B cell (primary cell): ENCODE measurements around the gene KRT33A. TPM values are rescaled to one million over a fixed set of nuclear protein-coding genes. Genes with fewer than 3 reads are reported as not detected.

Experiments used
- ATAC-seq: fragments of 200-7000 bp; cut with Tn5 transposase; one replicate; pipeline ENCODE4 v1.10.0; 2021; ENCODE audit warnings: low read depth, mild to moderate bottlenecking, moderate number of reproducible peaks, moderate library complexity
- CTCF ChIA-PET: fragments of 350-600 bp; sonication (Branson Sonifier 250); formaldehyde crosslinking; loops from one replicate; lab custom pipeline; 2021; ENCODE audit warnings: antibody characterized with exemption, inconsistent platforms; lab: Charles Lee
- POLR2A ChIA-PET: fragments of 350-600 bp; sonication (Branson Sonifier 250); formaldehyde crosslinking; loops from one replicate; lab custom pipeline; 2021; ENCODE audit warnings: antibody characterized with exemption; lab: Charles Lee
- DNase-seq: peaks from one replicate; pipeline ENCODE4 v3.0.0; 2013
- H2AFZ ChIP-seq: 2 replicates; pipeline ENCODE4 v1.6.1; 2012; ENCODE audit warnings: mild to moderate bottlenecking, low read depth, low read length; ENCODE audit not compliant: insufficient read depth, poor library complexity, severe bottlenecking
- H3K27ac ChIP-seq, 2 donors: 1 replicate in 1 of 2; 2 replicates in 1 of 2; pipeline ENCODE4 v1.5.1; 2012 to 2013; ENCODE audit warnings: low read length in 2 of 2, mild to moderate bottlenecking in 2 of 2, moderate library complexity in 1 of 2
- H3K27me3 ChIP-seq, 4 experiments: fragments of 200-600 bp in 1 of 4; sonication (generic) in 1 of 4; replicated peaks in 1 of 4; 1 replicate in 2 of 4; 2 replicates in 2 of 4; pipeline versions ENCODE4 v1.6.1 to v1.7.0; 2013 to 2016; ENCODE audit warnings: low read length in 3 of 4, mild to moderate bottlenecking in 2 of 4, mixed read lengths in 1 of 4, moderate library complexity in 1 of 4; ENCODE audit not compliant: insufficient read depth in 4 of 4, control insufficient read depth in 3 of 4; ENCODE audit errors: control extremely low read depth in 1 of 4
- H3K36me3 ChIP-seq, 2 experiments: replicated peaks in 1 of 2; 1 replicate in 1 of 2; 2 replicates in 1 of 2; pipeline versions ENCODE4 v1.6.1 to v1.7.1; 2013; ENCODE audit warnings: low read length in 1 of 2; ENCODE audit not compliant: insufficient read depth in 2 of 2, control insufficient read depth in 1 of 2; ENCODE audit errors: control extremely low read depth in 1 of 2, extremely low read depth in 1 of 2
- H3K4me1 ChIP-seq, 2 donors: fragments of 200-600 bp in 1 of 2; sonication (generic) in 1 of 2; 1 replicate in 1 of 2; 2 replicates in 1 of 2; pipeline versions ENCODE4 v1.5.1 to v1.6.1; 2013 to 2017; ENCODE audit warnings: low read length in 2 of 2; ENCODE audit not compliant: control insufficient read depth in 2 of 2, insufficient read depth in 2 of 2
- H3K4me2 ChIP-seq: replicated peaks from 2 replicates; pipeline ENCODE3; 2012; ENCODE audit warnings: mild to moderate bottlenecking, low read depth, low read length; ENCODE audit not compliant: poor library complexity, severe bottlenecking
- H3K4me3 ChIP-seq, 5 experiments: fragments of 200-600 bp in 1 of 5; sonication (generic) in 1 of 5; 1 replicate in 3 of 5; 2 replicates in 2 of 5; pipeline versions ENCODE4 v1.5.1 to v1.7.0; 2011 to 2016; ENCODE audit warnings: low read length in 4 of 5, mild to moderate bottlenecking in 4 of 5, low read depth in 2 of 5, control low read depth in 1 of 5, moderate library complexity in 1 of 5; ENCODE audit not compliant: insufficient read depth in 1 of 5; ENCODE audit errors: control extremely low read depth in 1 of 5, extremely low read depth in 1 of 5
- H3K79me2 ChIP-seq: fragments of 200-600 bp; sonication (generic); one replicate; pipeline ENCODE4 v1.6.0; 2016; ENCODE audit warnings: low read length; ENCODE audit not compliant: control insufficient read depth, insufficient read depth
- H3K9ac ChIP-seq: fragments of 200-600 bp; sonication (generic); 2 replicates; pipeline ENCODE4 v1.6.1; 2017; ENCODE audit warnings: mild to moderate bottlenecking, low read length, moderate library complexity
- H3K9me3 ChIP-seq, 3 donors: one replicate each; pipeline versions ENCODE4 v1.6.1 to v1.7.1; 2013; ENCODE audit warnings: low read length in 2 of 3; ENCODE audit not compliant: control insufficient read depth in 2 of 3, insufficient read depth in 1 of 3; ENCODE audit errors: control extremely low read depth in 1 of 3
- H4K20me1 ChIP-seq: 2 replicates; pipeline ENCODE4 v1.6.0; 2012; ENCODE audit warnings: mild to moderate bottlenecking, low read length; ENCODE audit not compliant: insufficient read depth, control insufficient read depth, poor library complexity, severe bottlenecking
- H3K27ac Mint-ChIP-seq: one replicate; pipeline ENCODE4 v1.8.0; 2021; ENCODE audit warnings: mixed read lengths
- H3K27me3 Mint-ChIP-seq: one replicate; pipeline ENCODE4 v1.8.0; 2021; ENCODE audit warnings: mixed read lengths
- H3K4me1 Mint-ChIP-seq: one replicate; pipeline ENCODE4 v1.8.0; 2021; ENCODE audit warnings: mixed read lengths
- H3K4me3 Mint-ChIP-seq: one replicate; pipeline ENCODE4 v1.8.0; 2021; ENCODE audit warnings: mixed read lengths
- H3K9me3 Mint-ChIP-seq: one replicate; pipeline ENCODE4 v1.8.0; 2022; ENCODE audit warnings: mixed read lengths; ENCODE audit not compliant: insufficient read depth
- EZH2 ChIP-seq: IDR thresholded peaks from 2 replicates; pipeline ENCODE4 v1.6.1; 2012; ENCODE audit warnings: borderline replicate concordance, low read depth, mild to moderate bottlenecking, moderate library complexity, low read length; ENCODE audit not compliant: insufficient read depth, poor library complexity, severe bottlenecking
- WGBS: methylation state at CpG from one replicate; pipeline ENCODE4 v1.1.5; 2013; ENCODE audit warnings: missing lambda C conversion rate; ENCODE audit not compliant: insufficient coverage; 5-methylcytosine and 5-hydroxymethylcytosine counted together
- intact Hi-C: fragments of 100-400 bp; cut with micrococcal nuclease; formaldehyde crosslinking; loops from one replicate; pipeline ENCODE4 v1.10.0; 2022
- polyA plus RNA-seq: library from polyadenylated mRNA; depleted of rRNA; stranded (reverse); fragments of >200 nt; gene quantifications from 2 replicates; pipeline ENCODE4 v1.2.3, GENCODE V29; 2012
- total RNA-seq, 2 donors: library from RNA; stranded (reverse); fragments of 120-200 nt in 1 of 2; gene quantifications; 1 replicate in 1 of 2; 2 replicates in 1 of 2; pipeline versions ENCODE4 v1.2.3 to v1.2.4, GENCODE V29; 2013 to 2022
- TF ChIP-seq, protein P1 (sequence below): fragments of 200-600 bp; IDR thresholded peaks from one replicate; pipeline ENCODE4 v1.8.0; 2022; ENCODE audit warnings: antibody characterized with exemption, mild to moderate bottlenecking

Gene KRT33A
- total and polyA plus RNA-seq, 2 donors (not counting 1 experiment from before 2014, with no cell fraction given): not detected

DNA sequence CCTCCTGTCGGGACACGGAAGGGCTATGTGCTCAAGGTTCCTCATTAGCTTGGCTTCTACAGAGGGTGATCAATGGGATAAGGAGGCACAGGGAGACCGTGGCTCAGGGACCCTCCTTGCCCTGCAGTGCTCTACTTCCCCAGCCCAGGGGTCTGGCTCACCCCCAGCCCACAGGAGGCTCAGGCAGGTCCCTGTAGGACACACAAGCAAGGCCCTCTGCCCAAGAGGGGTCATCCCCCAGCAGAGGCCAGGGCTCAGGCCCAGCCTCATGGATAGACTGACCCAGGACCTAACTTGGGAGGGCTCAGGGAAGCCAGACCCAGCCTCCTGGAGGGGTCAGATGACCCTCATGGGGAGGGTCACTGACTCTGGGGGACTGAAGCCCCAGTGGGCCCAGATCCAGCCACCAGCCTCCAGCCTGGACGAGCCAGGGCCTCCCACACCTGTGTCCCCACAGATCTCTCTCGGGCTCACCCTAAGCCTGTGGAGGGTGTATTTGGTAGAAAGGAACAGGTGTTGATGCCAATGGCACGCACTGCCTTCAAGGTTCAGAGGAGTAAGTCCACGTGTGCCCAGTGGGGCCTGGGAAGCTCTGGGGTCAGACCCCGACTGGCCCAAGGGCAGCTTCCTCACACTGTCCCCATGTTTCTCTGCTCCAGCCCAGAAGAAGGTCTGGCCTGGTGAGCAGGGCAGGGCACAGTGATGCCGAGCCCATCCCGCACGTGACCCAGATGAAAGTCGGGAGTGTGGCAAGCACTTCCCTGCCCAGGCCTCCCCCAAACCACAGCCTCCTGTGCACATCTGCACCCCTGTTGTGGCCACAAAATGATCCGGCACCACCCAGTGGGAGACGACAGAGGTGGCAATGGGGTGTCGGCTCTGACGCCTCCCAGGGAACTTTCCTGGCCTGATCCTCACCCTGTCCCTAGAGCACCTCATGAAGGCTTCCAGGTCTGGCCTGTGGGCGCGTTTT is 24.2 kb downstream of the KRT33A start:
- Mint-ChIP-seq H3K27ac (no peak overlapping the region), H3K9me3 (no peaks in the 10 kb centered on the region), H3K4me3 (no peak overlapping the region), H3K4me1 (peaks cover 3% of the 10 kb centered on the region), H3K27me3 (peaks cover 4% of the 10 kb centered on the region)
- H3K4me2 ChIP-seq: no peak overlapping the region
- WGBS: 72% methylated on average over 18 of the region's 18 CpGs
- H3K27ac ChIP-seq: no peak overlapping the region
- POLR2A ChIA-PET: no interaction called here
- H3K27me3 ChIP-seq: peaks cover 0 to 5% (median 0%) of the 10 kb centered on the region in 4 experiments
- peaks cover 0 to 4% of the 10 kb centered on the region in 2 donors for H3K4me1 ChIP-seq
- no peaks in the 10 kb centered on the region for H3K36me3 ChIP-seq
- TF ChIP-seq, protein P1, sequence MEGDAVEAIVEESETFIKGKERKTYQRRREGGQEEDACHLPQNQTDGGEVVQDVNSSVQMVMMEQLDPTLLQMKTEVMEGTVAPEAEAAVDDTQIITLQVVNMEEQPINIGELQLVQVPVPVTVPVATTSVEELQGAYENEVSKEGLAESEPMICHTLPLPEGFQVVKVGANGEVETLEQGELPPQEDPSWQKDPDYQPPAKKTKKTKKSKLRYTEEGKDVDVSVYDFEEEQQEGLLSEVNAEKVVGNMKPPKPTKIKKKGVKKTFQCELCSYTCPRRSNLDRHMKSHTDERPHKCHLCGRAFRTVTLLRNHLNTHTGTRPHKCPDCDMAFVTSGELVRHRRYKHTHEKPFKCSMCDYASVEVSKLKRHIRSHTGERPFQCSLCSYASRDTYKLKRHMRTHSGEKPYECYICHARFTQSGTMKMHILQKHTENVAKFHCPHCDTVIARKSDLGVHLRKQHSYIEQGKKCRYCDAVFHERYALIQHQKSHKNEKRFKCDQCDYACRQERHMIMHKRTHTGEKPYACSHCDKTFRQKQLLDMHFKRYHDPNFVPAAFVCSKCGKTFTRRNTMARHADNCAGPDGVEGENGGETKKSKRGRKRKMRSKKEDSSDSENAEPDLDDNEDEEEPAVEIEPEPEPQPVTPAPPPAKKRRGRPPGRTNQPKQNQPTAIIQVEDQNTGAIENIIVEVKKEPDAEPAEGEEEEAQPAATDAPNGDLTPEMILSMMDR: no peak
- no peak for TF ChIP-seq EZH2
- H3K79me2 ChIP-seq: no peaks in the 10 kb centered on the region
- no peak for ATAC-seq
- CTCF ChIA-PET: no interaction called here
- no peak overlapping the region for H2AFZ ChIP-seq
- no peak overlapping the region for H3K9ac ChIP-seq
- intact Hi-C loops: loop anchor here (10.0 kb wide), 1 partner anchor 522 kb away; no protein-coding TSS in a partner anchor
- DNase-seq: no peak
- H3K9me3 ChIP-seq: no peaks in the 10 kb centered on the region
- H4K20me1 ChIP-seq: no peaks in the 10 kb centered on the region
- H3K4me3 ChIP-seq: no peak overlapping the region

DNA sequence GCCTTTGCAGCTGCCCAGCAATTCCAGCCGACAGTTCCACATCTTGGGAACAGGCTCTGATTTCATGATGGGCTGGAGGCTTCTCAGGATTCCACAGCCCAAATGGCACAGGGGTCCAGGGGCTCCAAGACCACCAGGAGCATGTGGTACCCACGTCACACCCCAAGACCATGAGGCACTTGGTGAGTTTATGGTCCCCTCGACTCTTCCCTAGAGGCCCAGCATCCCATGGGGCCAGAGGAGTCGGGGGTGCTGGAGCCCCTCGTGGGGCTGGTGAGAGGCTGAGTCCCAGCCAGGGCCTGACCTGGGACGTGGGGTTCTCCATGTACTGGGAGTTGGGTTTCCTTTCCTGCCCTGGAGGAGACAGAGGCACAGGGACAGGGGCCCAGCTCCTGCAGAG is 25.0 kb downstream of the KRT33A start:
- H3K4me1 ChIP-seq: peaks cover 0 to 4% of the 10 kb centered on the region in 2 donors

More for the DNA sequence above, 25.0 kb downstream of the KRT33A start:
- Mint-ChIP-seq H3K4me1 (peaks cover 3% of the 10 kb centered on the region), H3K4me3 (no peak overlapping the region), H3K9me3 (no peaks in the 10 kb centered on the region), H3K27ac (no peak overlapping the region), H3K27me3 (peaks cover under 1% of the 10 kb centered on the region)
- H3K4me3 ChIP-seq: no peak overlapping the region
- no peak for ATAC-seq
- H3K4me2 ChIP-seq: no peak overlapping the region
- 79% methylated on average over 6 of the region's 6 CpGs for WGBS
- no peak overlapping the region for H2AFZ ChIP-seq
- ChIA-PET CTCF (interaction anchor here (0.6 kb wide), 1 partner anchor 323 kb away, joined by 5 read pairs; no protein-coding TSS in a partner anchor), POLR2A (no interaction called here)
- intact Hi-C loops: loop anchor here (10.0 kb wide), 1 partner anchor 521 kb away; no protein-coding TSS in a partner anchor
- no peaks in the 10 kb centered on the region for H4K20me1 ChIP-seq
- no peaks in the 10 kb centered on the region for H3K79me2 ChIP-seq
- H3K9me3 ChIP-seq: peaks cover 0 to 2% (median 0%) of the 10 kb centered on the region in 3 donors
- no peak for DNase-seq
- no peak overlapping the region for H3K9ac ChIP-seq
- no peak overlapping the region for H3K27ac ChIP-seq
- H3K27me3 ChIP-seq: peaks cover 0 to 5% (median 0%) of the 10 kb centered on the region in 4 experiments
- H3K36me3 ChIP-seq: no peaks in the 10 kb centered on the region
- TF ChIP-seq EZH2: no peak
- TF ChIP-seq, protein P1: no peak
